HG03442 (cell line): ENCODE measurements around the gene MLH3.

Experiments
- ATAC-seq: cut with Tn5 transposase; IDR thresholded peaks from one replicate; pipeline ENCODE4 v1.9.1; 2021; ENCODE audit warnings: mild to moderate bottlenecking, moderate library complexity; ENCODE audit not compliant: unreplicated experiment

Gene MLH3

DNA sequence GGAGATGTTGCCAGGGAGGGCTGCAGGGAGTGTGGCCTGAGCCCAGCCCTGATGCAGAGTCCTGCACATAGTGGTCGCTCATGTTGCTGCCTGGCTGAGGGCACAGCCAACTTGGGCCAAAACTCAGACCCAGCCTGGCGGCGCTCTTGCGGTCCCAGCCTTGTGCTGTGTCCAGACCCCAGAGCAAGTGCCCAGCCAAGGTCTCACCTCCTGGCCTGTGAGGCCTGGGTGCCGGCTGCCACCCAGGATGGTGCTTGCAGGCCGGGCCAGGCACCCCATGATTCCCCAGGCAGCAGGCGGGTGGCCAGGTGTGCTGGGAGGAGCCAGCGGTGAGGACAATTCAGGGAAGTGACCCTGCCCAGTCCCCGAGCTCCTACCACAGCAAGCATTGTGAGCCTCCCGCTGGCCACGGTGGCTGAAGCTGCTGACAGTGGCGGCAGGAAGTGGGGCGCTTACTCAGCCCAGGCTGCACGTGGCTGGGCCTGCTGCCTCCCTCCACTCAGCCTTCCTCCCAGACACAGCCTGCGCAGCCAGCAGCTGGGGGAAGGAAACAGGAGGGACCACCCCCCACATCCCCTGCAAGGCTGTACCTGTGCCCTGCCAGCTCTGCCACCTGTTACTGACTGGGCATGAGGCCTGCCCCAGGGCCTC lies 78.1 kb downstream of the MLH3 start:
- ATAC-seq, result no peak

DNA sequence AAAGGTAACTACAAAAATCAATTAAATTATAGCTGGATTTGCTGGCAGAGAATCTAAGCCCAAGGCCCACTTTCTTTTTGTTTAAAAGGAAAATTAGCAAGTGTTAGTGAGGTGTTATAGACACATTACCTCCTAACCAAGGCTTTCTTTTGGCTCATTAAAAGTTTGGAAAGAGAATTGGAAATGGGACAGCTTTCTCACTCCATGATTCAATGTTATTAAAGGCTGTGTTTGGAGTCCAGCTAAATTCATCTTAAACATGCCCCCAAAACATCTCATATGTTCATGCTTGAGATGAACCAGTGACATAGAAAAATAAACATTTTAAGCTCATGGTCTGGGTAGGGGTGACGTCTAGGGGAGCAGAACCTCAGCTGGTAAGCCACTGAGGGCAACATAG lies 82.5 kb downstream of the MLH3 start:
- ATAC-seq, result no peak

DNA sequence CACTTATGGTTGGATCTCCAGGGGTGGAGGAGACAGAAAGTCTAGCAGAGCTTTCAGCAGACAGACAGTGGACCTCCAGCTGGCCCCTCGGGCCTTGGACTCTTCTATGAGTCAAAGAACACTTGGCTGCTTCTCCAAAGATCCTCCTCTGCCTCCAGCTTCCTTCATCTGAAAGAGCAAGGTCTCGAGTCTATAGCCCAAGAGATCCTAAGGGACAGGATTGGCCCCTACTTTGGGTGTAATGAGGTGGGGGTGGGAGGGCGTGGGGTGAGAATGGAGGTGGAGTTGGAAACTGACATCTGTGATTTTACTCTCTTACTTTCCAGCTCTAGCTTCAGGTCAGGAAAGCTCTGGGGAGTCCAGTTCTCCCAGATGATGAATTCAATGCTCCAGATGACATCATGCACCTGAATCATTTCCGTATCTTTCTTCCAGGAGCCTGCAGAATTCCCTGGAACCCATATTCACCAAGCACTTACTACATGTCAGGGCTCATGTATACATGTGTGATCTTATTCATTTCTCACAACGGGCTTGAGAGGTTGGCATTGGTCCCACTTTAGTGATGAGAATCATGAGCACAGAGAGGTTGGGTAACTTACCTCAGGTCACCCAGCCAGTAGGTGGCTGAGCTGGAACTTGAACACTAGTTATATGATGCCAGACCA lies 85.6 kb downstream of the MLH3 start:
- ATAC-seq, result no peak

DNA sequence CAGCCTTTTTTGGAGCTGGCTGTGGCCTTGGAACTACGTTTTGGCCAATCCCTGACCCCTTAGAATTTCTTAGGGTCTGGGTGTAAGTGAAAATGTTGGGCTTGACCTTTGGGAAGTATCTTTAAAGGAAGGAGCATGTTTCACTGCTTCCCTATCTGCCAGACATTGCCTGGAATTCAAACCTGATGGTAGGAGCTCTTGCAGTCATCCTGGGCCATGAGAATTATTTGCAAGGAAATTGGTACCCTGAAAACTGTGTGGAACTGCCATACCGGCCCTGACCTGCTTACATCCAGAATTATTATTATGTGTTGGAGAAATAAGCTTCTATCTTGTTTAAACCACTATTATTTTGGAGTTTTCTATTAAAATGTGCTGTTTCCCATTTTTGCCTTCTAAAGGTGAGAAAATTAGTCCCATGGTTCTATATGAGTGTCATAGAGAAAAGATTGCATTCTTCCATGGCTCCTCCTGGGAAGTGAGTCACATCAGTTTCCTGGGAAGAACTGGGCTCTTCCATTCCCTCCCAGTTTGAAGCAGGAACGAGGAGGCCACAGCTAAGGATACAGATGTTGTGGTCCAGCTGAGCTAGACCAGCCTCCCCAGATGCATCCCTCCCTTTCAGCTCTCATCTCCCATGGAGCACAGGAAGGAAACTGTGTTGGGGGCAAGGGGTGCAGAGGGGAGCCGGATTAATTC lies 86.3 kb downstream of the MLH3 start:
- ATAC-seq, result no peak
